ENCODE measurements around the gene TSC22D2. TPM values are rescaled to one million over a fixed set of nuclear protein-coding genes. Genes with fewer than 3 reads are reported as not detected.

The TSC22D2 gene
- total RNA-seq, 3 donors from 2014 or later (not counting 1 experiment from before 2014, with no cell fraction given): 50.1 to 66.3 (median 63.0) TPM

DNA sequence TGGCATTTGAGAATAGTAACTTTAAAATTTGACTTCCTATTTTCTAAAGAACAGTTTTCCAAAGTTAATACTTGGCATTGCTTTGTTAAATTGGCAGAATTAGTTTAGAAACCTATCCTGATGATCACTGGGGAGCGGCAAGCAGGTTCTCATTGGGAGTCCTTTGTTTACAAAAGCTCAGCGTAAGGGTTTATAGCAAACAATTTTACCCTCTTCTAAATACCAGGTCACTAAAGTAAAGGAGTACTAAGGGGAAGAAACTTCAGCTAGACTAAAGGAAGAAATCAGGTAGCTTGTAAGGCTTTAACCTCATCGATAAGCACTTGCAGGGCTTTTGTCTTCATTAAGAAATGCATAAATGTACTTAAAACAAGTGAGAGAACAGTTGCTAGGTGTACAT is 18.2 kb downstream of the TSC22D2 start:
- Mint-ChIP-seq H3K4me3 (no peak overlapping the region), H3K4me1 (peaks cover 48 to 57% of the 10 kb centered on the region in 2 donors)
- DNase-seq: no peak

GRCh38 chr3:150428562-150428961 is 20.5 kb downstream of the TSC22D2 start:
- H3K4me1 ChIP-seq (ENCODE audit: control insufficient read depth, insufficient read depth, low read length): no peaks in the 10 kb centered on the region
- no peak for DNase-seq
- no peak overlapping the region for H3K27ac ChIP-seq (ENCODE audit: low read length)
- WGBS (ENCODE audit: insufficient coverage): 70% methylated on average over 1 of the region's 1 CpG
- TF ChIP-seq CTCF (IDR thresholded peaks at IDR 0.05): no peak
- H3K36me3 Mint-ChIP-seq: no peaks in the 10 kb centered on the region
- no peak overlapping the region for H3K4me3 ChIP-seq (ENCODE audit: low read length)
- H3K9me3 Mint-ChIP-seq: no peaks in the 10 kb centered on the region
- no peaks in the 10 kb centered on the region for H3K9me3 ChIP-seq (ENCODE audit: control insufficient read depth, insufficient read depth, low read length)
- H3K27ac Mint-ChIP-seq: peak overlapping the region in 1 of 2 donors; percentile 9
- no peaks in the 10 kb centered on the region for H3K27me3 Mint-ChIP-seq (ENCODE audit: low read depth in 2 of 2)
- peaks cover 44 to 45% of the 10 kb centered on the region in 2 donors for H3K4me1 Mint-ChIP-seq
- H3K36me3 ChIP-seq (ENCODE audit: control insufficient read depth, insufficient read depth, low read length): peaks cover 2% of the 10 kb centered on the region
- H3K4me3 Mint-ChIP-seq: no peak overlapping the region
- no peaks in the 10 kb centered on the region for H3K27me3 ChIP-seq (ENCODE audit: control insufficient read depth, insufficient read depth, low read length)
- intact Hi-C loops (cut with micrococcal nuclease): no loop called here
- no peak for ATAC-seq

More for the DNA sequence above, 18.2 kb downstream of the TSC22D2 start:
- no peaks in the 10 kb centered on the region for H3K9me3 ChIP-seq (ENCODE audit: control insufficient read depth, insufficient read depth, low read length)
- H3K4me3 ChIP-seq (ENCODE audit: low read length): no peak overlapping the region
- H3K36me3 ChIP-seq (ENCODE audit: control insufficient read depth, insufficient read depth, low read length): peaks cover 2% of the 10 kb centered on the region
- no peak for TF ChIP-seq CTCF (IDR thresholded peaks at IDR 0.05)
- no peaks in the 10 kb centered on the region for H3K27me3 Mint-ChIP-seq (ENCODE audit: low read depth in 2 of 2)
- no peaks in the 10 kb centered on the region for H3K9me3 Mint-ChIP-seq
- no peaks in the 10 kb centered on the region for H3K36me3 Mint-ChIP-seq
- no peak overlapping the region for H3K27ac Mint-ChIP-seq
- intact Hi-C loops (cut with micrococcal nuclease): no loop called here
- 100% methylated on average over 2 of the region's 3 CpGs for WGBS (ENCODE audit: insufficient coverage)
- no peaks in the 10 kb centered on the region for H3K4me1 ChIP-seq (ENCODE audit: control insufficient read depth, insufficient read depth, low read length)
- H3K27ac ChIP-seq (ENCODE audit: low read length): no peak overlapping the region
- ATAC-seq: no peak
- no peaks in the 10 kb centered on the region for H3K27me3 ChIP-seq (ENCODE audit: control insufficient read depth, insufficient read depth, low read length)

- ATAC-seq (no peak), DNase-seq (no peak)
- Histone ChIP-seq H3K9me3 (ENCODE audit: control insufficient read depth, insufficient read depth, low read length) (no peaks in the 10 kb centered on the region), H3K27me3 (ENCODE audit: control insufficient read depth, insufficient read depth, low read length) (no peaks in the 10 kb centered on the region), H3K27ac (ENCODE audit: low read length) (no peak overlapping the region), H3K4me1 (ENCODE audit: control insufficient read depth, insufficient read depth, low read length) (no peaks in the 10 kb centered on the region), H3K4me3 (ENCODE audit: low read length) (no peak overlapping the region), H3K36me3 (ENCODE audit: control insufficient read depth, insufficient read depth, low read length) (no peaks in the 10 kb centered on the region)
- Mint-ChIP-seq H3K4me3 (no peak overlapping the region), H3K27ac (no peak overlapping the region), H3K36me3 (no peaks in the 10 kb centered on the region), H3K9me3 (no peaks in the 10 kb centered on the region), H3K27me3 (ENCODE audit: low read depth in 2 of 2) (no peaks in the 10 kb centered on the region), H3K4me1 (peaks cover 50 to 51% of the 10 kb centered on the region in 2 donors)
- WGBS (ENCODE audit: insufficient coverage): 83% methylated on average over 1 of the region's 2 CpGs
- intact Hi-C loops (cut with micrococcal nuclease): no loop called here
- no peak for TF ChIP-seq CTCF (IDR thresholded peaks at IDR 0.05)
These were observed 21.9 kb downstream of the TSC22D2 start for GRCh38 chr3:150429767-150430671.

Data from natural killer cell (primary cell).